Activated CD4-positive, alpha-beta T cell treated with anti-CD3 and anti-CD28 coated beads, Interleukin-2, amount 50 U/mL, for 1 hour (primary cell): Measurements from ENCODE around the gene MDP1.
A peak's percentile ranks its signal among the peaks of the same experiment; 100 is the strongest.

Experiments
- DNase-seq: peaks from one replicate; pipeline ENCODE4 v3.0.0-alpha.2; 2020

The MDP1 gene

DNA sequence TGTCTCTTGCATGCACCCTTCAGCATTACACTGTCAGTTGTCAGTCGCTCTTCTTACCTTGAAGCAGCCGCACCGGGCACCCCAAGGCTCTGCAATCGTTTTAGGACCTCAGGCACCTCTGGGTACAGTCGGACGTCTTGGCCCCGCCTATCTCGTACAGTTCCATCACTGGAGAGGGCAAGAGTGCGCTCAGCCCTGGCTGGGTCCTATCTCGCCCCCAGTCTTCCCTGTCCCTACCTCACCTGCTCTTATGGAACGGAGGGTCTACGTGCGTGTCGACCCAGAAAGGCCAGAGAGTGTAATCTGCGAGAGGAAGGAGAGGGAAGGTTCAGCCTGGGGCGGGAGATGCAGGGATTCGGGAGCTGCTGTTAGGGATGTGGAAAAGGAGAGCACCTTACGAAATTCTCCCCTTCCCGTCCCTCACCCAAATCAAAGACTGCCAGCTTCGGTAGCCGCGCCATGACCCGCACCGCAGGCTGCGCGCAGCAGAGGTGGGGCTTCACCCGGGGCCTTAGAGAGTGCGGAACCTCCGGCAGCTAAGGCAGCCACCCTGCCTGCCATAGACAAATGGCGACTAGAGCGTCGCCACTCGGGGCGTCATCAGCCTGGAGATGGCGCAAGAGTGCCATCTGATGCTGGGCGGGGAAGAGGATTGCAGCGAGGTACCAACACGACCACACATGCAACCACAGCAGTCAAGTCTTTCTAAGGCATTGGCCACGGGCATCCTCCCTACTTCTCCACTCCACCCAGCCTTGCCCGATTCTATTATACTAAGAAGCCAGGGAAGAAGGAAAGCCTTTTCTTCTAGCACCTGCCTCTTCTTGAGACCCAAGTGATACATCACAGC lies at the start of gene MDP1:
MDP1 (minus strand) TSS at position 572 of the 850 bp plus-strand sequence; CDS start at position 461, 111 bp downstream.
- DNase-seq, result peak; percentile 84

DNA sequence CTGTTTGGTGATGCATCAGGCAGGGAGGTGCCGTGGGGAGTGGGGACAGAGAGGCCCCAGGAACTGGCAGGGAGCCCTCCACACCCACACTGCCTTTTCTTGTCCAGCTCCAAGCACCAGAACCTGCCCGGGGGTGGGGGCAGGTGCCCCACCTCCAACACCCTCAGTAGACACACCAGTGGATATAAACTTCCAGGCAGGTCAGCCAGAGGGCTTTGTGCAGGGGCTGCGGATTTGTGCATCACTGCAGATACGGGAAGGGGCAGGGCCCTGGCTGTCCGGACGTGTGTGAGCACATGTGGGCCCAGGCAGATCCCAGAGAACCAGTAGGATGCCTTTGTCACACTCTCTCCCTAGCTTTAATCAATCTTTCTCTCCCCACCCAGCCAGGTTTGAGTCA lies 48.4 kb upstream of the MDP1 start:
- DNase-seq, result no peak

DNA sequence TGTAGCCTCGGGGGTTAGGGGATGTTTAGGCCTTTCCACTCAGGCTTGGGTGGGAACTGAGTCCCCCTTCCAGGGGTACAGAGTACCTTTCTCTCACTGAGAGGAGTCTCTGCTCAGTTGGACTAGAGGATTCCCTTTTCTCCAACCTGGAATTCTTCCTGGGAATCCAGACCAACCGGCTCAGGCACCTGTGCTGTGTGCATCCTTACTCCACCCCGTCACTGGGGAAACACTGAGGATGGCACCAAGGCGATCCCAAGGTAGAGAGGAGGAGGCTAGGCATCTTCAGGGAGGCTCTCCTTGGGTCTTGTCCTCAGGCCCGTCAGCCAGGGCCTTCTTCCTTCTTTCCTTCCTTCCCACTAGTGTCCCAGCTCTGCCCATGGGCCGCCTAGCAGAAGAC lies 48.0 kb upstream of the MDP1 start:
- DNase-seq, result no peak

DNA sequence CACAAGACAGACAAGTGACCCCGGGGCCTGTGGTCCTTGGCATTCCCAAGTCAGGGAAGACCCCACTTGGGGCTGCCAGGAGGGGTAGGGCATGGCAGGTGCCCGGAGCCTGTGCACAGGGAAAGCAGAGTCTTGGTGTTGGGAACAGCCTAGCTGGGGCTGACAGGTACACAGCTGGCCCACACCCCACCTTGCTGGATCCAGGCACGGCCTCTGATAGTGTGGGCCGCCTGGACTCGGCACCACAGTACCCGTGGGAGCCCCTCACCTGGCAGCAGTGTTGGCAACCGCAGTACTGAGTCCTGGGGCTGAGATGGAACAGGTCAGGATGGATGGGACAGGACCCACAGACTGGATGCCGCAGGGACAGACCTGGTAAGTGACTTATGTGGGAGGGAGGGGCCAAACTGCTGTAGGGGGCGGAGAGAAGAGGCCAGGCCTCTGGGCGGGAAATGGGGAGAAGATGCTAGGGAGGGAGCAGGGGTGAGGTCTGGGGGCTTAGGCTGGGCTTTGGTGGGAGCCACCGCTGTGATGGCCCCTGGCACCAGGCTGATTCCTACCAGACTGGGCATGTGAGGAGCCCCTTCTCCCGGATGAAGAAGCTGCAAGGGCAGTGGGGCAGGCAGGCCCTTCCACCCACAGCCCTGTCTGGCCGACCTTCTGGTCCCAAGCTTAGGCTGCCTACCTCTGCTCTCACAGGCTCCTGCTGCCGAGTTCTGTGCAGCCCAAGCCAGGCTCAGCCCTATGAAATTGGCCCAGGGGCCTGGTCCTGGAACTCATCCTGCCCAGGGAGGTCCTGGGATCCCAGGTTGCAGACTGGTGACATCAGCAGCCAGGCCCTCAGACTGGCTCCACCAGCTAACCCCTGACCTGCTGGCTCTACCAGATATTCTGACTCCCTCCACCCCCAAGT lies 47.2 kb upstream of the MDP1 start, which contains the start of gene TGM1:
TGM1 (minus strand) TSS at position 357 of the 913 bp plus-strand sequence. CDS start 825 bp downstream, outside the sequence.
- DNase-seq, result no peak

DNA sequence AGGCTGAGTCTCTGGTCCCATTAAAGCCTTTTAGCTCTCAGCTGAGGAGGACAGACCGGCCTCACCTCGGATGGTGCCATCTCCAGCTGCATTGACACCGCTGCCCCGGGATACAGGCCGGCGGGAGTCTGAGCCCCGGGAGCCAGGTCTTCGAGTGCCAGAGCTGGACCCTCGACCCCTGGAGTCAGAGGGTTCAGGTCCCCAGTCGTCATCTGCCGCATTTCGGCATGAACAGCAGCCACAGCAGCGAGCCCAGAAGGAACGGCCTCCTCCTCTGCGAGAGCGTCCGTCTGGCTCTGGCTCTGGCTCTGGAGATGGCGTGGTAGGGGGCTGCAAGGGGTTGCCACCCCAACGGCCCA lies 46.1 kb upstream of the MDP1 start:
- no peak for DNase-seq

DNA sequence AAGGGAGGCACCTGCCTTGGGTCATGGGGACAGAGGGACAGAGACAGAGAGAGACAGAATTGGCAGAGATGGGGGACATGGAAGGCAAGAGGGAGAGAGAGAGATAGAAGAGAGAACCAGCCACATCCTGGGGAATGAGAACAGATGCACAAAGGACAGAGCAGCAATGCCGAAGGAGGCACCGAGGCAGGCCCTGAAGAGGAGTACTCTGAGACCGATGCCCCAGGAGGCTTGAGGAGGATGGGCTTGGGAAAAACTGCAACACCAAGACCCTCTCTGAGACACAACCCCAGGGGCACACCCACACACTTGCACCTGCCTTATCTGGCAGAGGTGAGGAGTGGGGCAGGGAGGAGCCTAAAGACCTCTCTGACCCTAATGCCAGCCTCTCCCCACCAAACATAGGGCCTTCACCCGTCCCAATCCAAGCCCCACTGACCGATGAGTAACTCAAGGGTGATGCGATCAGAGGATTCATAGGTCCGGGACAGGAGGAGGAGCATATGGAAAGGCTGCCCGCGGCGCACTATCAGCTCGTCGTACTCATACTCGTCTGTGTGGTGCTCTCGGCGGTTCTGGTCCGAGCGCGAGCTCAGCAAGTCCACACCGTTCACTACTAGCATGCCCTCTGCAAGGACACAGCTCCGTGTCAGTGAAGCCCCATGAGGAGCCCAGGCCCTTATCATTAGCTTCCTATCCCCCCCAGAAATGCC lies 45.5 kb upstream of the MDP1 start:
- no peak for DNase-seq

DNA sequence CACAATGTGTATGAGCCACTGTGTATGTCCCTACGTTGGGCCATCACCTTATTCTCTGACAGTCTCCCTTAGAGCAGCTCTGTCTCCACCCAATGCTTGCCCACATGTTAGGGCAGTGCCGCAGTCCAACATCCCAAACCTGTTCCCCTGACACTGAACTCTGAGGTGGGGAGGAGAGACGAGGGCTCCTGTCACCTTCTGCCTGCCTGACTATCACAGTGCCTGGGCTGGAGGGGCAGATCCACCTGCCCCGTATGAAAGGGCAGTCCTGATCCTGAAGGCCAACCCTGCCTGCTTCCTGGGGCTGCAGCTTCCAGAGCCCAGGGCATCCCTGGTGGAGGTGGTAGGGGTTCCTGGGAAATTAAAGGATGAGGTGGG lies 44.9 kb upstream of the MDP1 start:
- DNase-seq, result no peak

DNA sequence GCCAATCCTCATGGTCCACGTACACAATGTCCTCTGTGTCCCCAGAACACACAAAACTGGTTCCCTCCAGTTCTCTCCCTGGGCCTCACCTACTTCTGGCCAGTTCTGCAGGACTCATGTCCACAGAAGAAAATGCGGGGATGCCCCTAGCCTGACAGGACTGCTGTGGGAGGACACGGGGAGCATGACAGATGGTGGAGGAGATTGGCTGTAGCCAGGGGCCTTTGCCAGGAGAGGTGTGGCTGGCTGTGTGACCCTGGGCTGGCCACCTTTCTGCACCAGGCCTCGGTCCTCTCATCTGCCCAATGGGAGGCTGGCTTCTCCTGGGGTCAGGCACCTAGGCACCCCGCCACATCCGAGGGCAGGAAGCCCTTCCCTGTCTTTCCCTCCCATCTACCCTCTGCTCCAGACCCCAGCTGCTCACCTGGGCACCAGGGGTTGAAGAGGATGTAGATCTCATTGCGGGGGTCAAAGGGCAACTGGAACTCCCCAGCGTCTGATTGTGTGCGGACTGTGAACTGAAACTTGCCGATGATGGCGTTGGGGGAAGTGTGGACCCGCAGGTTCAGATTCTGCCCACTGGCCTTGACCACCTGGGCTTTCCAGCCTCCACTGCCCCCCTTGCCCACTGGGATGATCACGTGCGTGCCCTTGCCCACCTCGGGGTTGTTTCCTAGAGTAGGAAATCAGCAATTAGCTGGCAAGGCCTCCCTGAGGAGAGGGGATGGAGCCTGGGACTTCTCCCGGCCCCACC lies 44.3 kb upstream of the MDP1 start:
- no peak for DNase-seq

DNA sequence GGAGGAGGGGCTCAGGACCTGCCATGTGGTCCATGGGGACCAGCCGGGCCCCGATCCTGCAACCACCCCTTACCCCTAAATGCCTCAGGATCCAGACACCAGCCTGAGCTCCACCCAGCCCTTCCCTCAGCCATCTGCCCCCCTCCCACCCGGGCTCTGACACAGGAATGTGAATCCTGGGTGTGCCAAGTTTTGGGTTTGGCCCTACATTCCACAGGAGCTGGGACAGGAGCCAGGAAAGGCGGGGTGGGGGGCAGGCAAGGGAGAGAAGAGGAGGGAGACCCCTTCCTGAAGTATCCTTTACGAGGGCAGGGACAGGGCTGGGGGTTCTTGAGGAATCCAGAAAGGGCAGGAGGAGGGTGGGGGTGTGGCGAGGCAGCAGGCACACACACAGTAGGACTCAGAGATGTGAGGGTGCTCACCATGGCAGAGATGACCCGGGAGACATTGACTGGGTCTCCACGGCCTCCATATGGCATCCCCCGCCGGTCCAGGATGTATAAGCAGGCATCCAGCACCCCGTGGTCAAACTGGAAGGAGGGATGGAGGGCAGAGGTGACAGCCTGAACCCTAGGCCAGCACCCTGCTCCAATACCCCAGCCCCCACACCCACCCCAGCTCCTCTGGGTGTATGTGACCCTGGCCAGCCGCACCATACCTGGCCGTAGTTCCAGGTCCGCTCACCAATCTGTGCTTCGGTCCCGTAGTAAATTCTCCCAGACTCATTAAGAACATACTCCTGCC lies 43.6 kb upstream of the MDP1 start:
- DNase-seq, result no peak

DNA sequence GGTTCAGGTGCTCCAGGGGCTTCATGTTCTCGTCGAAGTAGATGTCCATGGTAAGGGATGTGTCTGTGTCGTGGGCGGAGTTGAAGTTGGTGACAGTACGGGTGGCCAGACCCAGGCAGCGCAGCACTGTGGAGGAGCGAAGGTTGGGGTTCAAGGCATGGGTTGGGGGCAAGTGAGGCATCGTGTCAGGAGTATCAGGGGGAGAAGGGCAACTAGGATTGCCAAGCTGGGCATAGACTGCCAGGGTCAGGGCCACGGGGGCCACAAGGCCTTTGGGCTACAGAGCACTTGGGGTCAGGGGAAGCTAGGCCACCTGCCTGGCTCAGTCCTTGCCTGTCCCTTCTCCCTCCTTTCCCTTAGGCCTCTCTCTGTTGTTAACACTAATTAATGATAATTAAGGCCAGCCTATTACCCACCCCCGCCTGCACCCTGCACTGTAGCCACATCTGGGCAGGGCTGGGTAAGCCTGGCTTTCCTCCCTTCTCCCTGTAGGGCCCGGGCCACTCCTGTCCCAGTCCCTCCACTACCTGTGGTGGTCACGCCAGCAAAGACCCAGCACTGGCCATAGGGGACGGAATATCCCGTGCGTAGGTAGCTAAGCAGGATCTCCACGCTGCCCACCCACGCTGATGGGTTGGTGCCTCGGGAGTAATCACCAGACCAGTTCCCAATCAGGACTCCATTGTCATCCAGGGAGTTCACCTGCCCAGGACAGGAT lies 42.8 kb upstream of the MDP1 start:
- no peak for DNase-seq

DNA sequence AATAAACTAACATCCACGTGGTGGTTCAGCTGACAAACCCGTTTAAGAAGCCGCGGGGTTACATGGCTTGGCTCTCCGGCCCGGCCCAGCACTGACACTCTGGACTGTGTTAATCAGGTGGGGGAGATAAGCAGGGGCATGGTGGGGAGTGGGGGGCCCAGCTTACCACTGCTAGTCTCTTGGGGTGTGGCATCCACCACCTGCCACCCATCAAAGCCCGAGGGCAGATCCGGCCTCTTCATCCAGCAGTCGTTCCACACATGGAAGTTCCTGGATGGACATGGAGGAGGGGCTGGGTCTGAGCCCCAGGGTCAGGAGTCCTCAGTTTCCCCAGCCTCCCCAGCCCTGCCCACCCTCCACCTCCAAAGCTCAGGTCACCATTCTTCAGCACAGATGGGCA lies 42.3 kb upstream of the MDP1 start:
- DNase-seq, result no peak

DNA sequence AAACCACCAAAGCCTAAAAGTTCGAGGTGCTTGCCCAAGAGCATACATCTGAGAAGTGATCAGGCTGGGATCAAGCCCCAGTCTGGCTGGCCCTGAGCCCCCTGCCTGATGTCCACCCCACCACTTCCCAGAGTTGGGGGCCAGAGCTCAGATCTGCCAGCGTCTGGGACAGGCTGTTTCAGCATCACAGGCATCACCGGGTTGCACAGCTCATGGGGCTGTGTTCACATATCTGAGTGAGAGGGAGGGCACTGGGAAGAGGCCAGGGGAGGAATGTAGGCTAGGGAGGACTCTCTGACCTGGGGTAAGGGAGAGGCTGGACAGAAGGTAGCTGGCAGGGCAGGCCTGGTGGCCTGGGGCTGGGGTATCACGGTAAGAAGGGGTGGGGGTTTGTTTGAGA lies 41.1 kb upstream of the MDP1 start:
- no peak for DNase-seq

DNA sequence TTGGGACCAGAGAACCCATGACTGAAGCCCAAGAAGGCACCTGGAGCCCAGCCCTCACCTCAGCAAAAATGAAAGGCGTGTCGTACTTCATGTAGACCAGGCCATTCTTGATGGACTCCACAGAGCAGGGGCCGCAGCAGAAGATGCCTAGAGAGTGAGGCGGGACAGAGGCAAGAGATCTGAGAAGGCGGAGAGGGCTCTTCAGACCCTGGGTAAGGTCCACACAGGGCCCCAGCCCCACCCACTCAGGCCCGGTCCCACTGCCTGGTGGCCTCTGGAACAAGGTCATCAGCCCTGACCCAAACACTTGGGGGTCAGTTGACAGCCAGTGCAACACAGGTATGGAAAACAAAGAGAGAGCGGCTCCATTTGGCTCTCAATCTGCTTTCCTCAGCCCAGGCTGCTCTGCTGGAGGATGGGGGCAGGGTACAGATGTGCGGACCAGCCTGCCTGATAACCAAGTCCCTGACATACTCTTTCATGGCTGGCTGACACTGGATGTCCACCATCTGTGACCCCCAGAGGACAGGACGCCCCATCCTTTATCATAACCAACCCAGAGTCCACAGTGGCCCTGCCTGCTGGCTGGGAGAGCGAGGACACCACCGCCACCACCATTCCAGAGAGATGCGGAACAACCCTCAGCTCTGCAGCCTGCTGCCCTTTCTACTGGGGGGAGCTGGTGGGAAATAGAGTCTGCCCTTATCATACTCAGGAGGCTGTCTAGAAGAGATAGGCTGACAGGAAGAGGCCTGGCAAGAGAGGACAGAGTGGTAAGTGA lies 40.3 kb upstream of the MDP1 start:
- no peak for DNase-seq

DNA sequence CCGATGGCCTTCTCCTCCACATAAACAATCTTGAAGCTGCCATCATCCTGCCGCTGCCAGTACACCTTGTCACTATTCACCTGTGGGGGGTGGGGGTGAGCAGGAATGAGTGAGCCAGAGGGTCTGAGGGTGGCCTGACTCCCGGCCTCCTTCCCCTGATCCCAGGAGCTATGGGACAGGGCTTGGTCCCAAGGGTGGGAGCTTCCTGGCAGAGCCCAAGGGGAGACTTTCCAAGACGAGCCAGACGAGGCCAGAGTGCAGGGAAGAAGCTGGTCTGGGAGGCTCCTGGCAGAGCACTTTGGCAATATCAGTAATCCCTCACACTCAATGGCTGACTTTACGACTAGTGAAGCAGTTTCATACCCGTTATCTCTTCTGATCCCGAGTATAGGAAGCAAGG lies 39.6 kb upstream of the MDP1 start:
- no peak for DNase-seq

DNA sequence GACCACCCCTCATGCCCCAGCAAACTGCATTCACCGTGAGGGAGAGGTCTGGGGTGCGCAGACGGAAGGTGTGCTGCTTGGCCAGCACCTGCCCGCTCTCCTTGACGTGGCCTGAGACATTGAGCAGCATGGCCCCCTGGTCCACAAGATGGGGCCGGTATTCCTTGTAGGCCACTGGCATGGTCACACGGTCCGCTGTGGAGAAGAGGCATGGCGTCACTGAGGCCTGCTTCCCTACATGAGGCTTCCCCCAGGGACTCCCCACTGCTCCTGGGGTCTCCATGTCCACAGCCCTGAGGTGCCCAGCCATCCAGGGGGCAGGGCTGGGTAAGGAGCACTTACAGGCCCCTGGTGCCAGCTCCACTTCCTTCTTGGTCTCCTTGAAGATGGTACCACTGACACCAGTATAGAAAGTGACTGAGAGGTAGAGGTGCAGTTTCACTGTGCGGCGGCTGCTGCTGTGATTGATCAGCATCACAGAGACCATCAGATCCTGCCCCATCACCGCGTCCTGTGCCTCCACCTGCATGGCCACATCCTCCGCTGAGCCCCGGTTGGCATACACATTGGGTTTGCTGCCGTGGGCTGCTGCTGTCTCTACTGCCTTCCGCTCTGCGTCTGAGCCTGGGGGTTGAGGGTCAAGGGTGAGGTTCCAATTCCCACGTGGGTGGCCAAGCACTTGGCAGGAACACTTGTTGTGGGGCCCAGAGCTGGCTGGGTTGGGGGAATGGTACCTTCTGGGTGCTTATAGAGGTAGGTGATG lies 38.9 kb upstream of the MDP1 start:
- DNase-seq, result no peak

DNA sequence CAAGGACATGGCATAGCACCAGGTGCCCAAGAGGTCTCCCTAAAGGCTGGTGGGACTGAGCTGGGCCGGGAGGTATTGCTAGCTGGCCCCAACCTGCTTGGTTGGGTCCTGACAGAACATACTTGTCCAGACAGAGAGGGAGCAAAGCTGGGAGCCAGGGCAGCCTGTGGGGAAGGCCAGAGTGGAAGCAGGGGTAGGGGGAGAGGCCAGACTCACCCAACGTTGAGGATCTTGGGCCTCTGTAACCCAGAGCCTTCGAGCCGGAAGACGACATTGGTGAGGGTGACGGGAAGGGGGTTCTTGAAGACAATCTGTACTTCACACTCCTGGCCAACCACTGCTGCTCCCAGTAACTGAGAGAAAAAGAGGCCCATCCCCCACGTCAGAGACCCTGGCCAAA lies 38.1 kb upstream of the MDP1 start:
- DNase-seq, result no peak

DNA sequence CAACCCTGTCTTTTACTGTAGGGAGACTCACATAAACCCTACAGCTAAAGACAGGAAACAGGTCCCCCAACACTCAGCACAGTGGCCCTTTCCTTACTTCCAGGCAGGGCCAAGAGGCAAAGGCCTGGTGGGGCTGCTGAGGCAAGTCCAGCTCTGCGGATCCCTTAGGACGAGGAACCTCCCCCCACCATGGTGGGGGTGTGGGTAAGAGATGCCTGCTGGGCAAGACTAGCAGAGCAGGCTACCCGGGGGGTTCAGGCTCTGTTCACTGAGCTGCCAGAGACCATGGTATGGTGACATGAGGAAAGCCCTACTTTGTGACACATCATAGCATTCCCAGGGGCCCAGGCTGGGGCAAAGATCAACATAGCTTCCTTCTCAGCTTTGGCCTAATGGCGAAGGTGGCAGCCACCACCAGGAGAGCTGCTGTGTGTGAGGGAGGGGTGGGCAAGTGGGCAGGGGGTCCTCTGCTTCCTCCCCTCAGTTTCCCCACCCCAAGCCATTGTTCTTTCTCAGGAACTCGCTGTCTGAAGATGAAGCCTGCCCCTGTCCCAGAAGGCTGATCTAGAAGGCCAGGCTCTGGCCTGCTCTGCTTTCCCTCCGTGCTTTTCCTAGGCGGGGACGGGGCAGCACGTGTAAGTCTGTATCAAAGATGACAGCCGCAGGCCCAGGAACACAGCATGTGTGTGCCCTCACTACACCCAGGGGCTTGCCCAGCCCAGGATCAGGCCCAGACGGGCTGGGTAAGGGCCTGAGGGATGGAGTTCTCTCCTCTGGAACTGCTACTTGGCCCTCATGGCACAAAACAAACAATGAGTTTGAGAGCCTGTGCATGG lies 36.6 kb upstream of the MDP1 start:
- no peak for DNase-seq

DNA sequence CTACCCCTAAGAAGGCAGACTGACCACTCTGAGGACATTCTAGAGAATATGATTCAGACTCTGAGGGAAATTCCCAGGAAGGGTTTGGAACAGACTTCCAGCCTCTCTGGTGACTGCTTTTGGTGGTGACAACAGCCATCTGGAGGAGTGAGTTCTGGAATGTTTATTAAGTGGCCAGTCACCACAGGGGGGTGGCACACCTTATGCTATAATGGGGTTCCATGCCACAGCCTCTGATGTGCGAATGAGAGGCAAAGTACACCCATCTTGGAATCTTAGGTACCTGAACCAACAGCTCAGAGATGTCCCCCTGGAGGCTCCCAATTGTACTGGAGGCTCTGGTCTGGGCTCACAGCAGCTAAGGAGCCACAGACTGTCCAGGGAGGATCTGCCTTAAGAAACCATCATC lies 36.0 kb upstream of the MDP1 start:
- no peak for DNase-seq

DNA sequence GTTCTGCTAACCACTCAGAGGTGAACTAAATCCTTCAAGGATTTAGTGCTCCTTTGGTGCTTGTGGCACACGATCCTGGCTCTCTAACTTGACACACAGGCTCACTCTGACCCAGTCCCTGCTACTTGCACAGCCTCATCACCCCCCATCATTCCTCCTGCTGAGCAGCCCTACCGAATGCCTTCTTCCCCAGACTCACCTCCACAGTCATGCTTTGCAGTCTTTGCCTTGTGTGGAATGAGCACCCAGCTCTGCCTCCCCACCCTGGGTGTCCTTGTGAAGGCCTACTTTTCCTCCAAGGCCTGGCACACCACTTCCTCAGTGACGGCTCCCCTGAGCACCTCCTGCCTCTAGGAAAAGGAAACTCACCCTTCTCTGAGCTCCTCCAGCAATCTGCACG lies 34.5 kb upstream of the MDP1 start:
- no peak for DNase-seq
